SK-N-SH (cell line): ENCODE data around the gene KRTAP15-1. TPM values are rescaled to one million over a fixed set of nuclear protein-coding genes. Genes with fewer than 3 reads are reported as not detected.

ENCODE experiments used
- CTCF ChIA-PET: fragments of 300-600, 350-600 bp; formaldehyde crosslinking; extraction: SDS; loops from one replicate; lab custom pipeline; 2021; lab: Yijun Ruan, JAX
- POLR2A ChIA-PET: fragments of 350-600 bp; sonication (Branson Sonifier 250); formaldehyde crosslinking; extraction: SDS; loops from one replicate; lab custom pipeline; 2020; ENCODE audit warnings: antibody characterized with exemption, inconsistent platforms; lab: Yijun Ruan, JAX
- DNase-seq: peaks from one replicate; pipeline ENCODE4 v3.0.0; 2012
- H2AFZ ChIP-seq: fragments of 200-600 bp; sonication (generic); 2 replicates; pipeline ENCODE4 v1.8.1; 2016; ENCODE audit warnings: antibody characterized with exemption, mild to moderate bottlenecking, low read depth
- H3F3A ChIP-seq: fragments of 200-600 bp; sonication (generic); replicated peaks from 2 replicates; pipeline ENCODE3; 2016; ENCODE audit warnings: antibody characterized with exemption, mild to moderate bottlenecking; ENCODE audit not compliant: insufficient read depth
- H3K27ac ChIP-seq, 2 experiments: fragments of 200-500 bp in 1 of 2; fragments of 200-600 bp in 1 of 2; sonication (Bioruptor generic) in 1 of 2; sonication (generic), shearing (Covaris generic) in 1 of 2; 2 replicates each; pipeline versions ENCODE4 v1.5.1 to v1.6.1; 2014 to 2016; ENCODE audit warnings: low read depth in 2 of 2, inconsistent platforms in 1 of 2, low read length in 1 of 2, mild to moderate bottlenecking in 1 of 2, mixed read lengths in 1 of 2
- H3K27me3 ChIP-seq: fragments of 200-600 bp; sonication (generic), shearing (Covaris generic); 2 replicates; pipeline ENCODE4 v1.6.1; 2016; ENCODE audit warnings: mixed run types; ENCODE audit not compliant: insufficient read depth
- H3K36me3 ChIP-seq, 2 experiments: fragments of 200-500 bp in 1 of 2; fragments of 200-600 bp in 1 of 2; sonication (Bioruptor generic) in 1 of 2; sonication (generic) in 1 of 2; replicated peaks in 1 of 2; 2 replicates each; pipeline versions ENCODE3 to v1.5.1; 2014 to 2016; ENCODE audit warnings: low read length in 1 of 2, mild to moderate bottlenecking in 1 of 2; ENCODE audit not compliant: insufficient read depth in 2 of 2, control insufficient read depth in 1 of 2
- H3K4me1 ChIP-seq, 2 experiments: fragments of 200-500 bp in 1 of 2; fragments of 200-600 bp in 1 of 2; sonication (Bioruptor generic) in 1 of 2; sonication (generic), shearing (Covaris generic) in 1 of 2; 2 replicates each; pipeline versions ENCODE4 v1.5.1 to v1.6.1; 2014 to 2016; ENCODE audit warnings: low read depth in 1 of 2, low read length in 1 of 2, mixed run types in 1 of 2; ENCODE audit not compliant: insufficient read depth in 2 of 2, control insufficient read depth in 1 of 2
- H3K4me2 ChIP-seq: fragments of 200-600 bp; sonication (generic), shearing (Covaris generic); 2 replicates; pipeline ENCODE4 v1.6.1; 2017; ENCODE audit warnings: mixed run types
- H3K4me3 ChIP-seq, 2 experiments: fragments of 200-500 bp in 1 of 2; fragments of 200-600 bp in 1 of 2; sonication (Bioruptor generic) in 1 of 2; sonication (generic), shearing (Covaris generic) in 1 of 2; 2 replicates each; pipeline versions ENCODE4 v1.5.1 to v1.8.1; 2014 to 2016; ENCODE audit warnings: low read depth in 2 of 2, inconsistent platforms in 1 of 2, low read length in 1 of 2, mild to moderate bottlenecking in 1 of 2, mixed read lengths in 1 of 2, moderate library complexity in 1 of 2
- H3K79me2 ChIP-seq: fragments of 200-600 bp; sonication (generic); 2 replicates; pipeline ENCODE4 v1.8.1; 2017; ENCODE audit warnings: mild to moderate bottlenecking; ENCODE audit not compliant: insufficient read depth
- H3K9ac ChIP-seq: fragments of 200-600 bp; sonication (generic); 2 replicates; pipeline ENCODE4 v1.6.1; 2017; ENCODE audit warnings: mixed run types
- H3K9me2 ChIP-seq: fragments of 200-600 bp; sonication (generic); 2 replicates; pipeline ENCODE4 v1.6.1; 2017; ENCODE audit warnings: mixed run types
- H3K9me3 ChIP-seq: fragments of 200-600 bp; sonication (generic); 2 replicates; pipeline ENCODE4 v1.6.1; 2017; ENCODE audit warnings: mixed run types, mild to moderate bottlenecking, moderate library complexity
- H4K20me1 ChIP-seq: fragments of 200-600 bp; sonication (generic); 2 replicates; pipeline ENCODE4 v1.6.1; 2017; ENCODE audit warnings: mild to moderate bottlenecking, mixed run types; ENCODE audit not compliant: insufficient read depth
- ELF1 ChIP-seq: IDR thresholded peaks from 2 replicates; pipeline ENCODE4 v1.4.0; 2012
- FOXM1 ChIP-seq: IDR thresholded peaks from 2 replicates; pipeline ENCODE4 v1.4.0; 2012; ENCODE audit warnings: low read depth, mild to moderate bottlenecking
- GATA2 ChIP-seq: sonication (generic); formaldehyde crosslinking; IDR thresholded peaks from 2 replicates; pipeline ENCODE4 v1.5.0; 2020; ENCODE audit warnings: mild to moderate bottlenecking, missing genetic modification reagents
- JUND ChIP-seq: IDR thresholded peaks from 2 replicates; pipeline ENCODE4 v1.4.0; 2012
- MXI1 ChIP-seq: IDR thresholded peaks from 2 replicates; pipeline ENCODE4 v1.6.1; 2012; ENCODE audit warnings: mild to moderate bottlenecking, low read depth, low read length, improper control_type of control experiment
- POLR2AphosphoS5 ChIP-seq: IDR thresholded peaks from 2 replicates; pipeline ENCODE4 v1.6.1; 2012; ENCODE audit warnings: low read depth, low read length
- RFX5 ChIP-seq: IDR thresholded peaks from 2 replicates; pipeline ENCODE4 v1.6.1; 2012; ENCODE audit warnings: mild to moderate bottlenecking, improper control_type of control experiment, low read length
- RXRA ChIP-seq: IDR thresholded peaks from 2 replicates; pipeline ENCODE4 v1.4.0; 2012; ENCODE audit warnings: low read depth, mild to moderate bottlenecking, borderline replicate concordance
- TCF12 ChIP-seq: IDR thresholded peaks from 2 replicates; pipeline ENCODE4 v1.4.0; 2012
- WGBS: methylation state at CpG from one replicate; pipeline ENCODE4 v1.1.6; 2017; ENCODE audit warnings: low lambda C conversion rate; 5-methylcytosine and 5-hydroxymethylcytosine counted together
- polyA plus RNA-seq, 3 experiments: library from polyadenylated mRNA; depleted of rRNA; stranded (reverse); fragments of >200 nt; gene quantifications; 2 replicates each; pipeline ENCODE4 v1.2.3, GENCODE V29; 2012
- TF ChIP-seq, protein P1 (sequence below): fragments of 200-600 bp; sonication (generic); IDR thresholded peaks from 2 replicates; pipeline ENCODE4 v1.6.1; 2017; ENCODE audit warnings: antibody characterized with exemption, mild to moderate bottlenecking, moderate library complexity
- TF ChIP-seq, protein P2 (sequence below): fragments of 150-350 bp; IDR thresholded peaks from 2 replicates; pipeline ENCODE4 v1.6.1; 2017; ENCODE audit warnings: antibody characterized with exemption, low read length, low read depth, borderline replicate concordance
- TF ChIP-seq, protein P3 (sequence below): IDR thresholded peaks from 2 replicates; pipeline ENCODE4; 2012

Gene KRTAP15-1
- polyA plus RNA-seq, 1 of the 3 experiments (the other 2 are of a cell fraction): not detected

DNA sequence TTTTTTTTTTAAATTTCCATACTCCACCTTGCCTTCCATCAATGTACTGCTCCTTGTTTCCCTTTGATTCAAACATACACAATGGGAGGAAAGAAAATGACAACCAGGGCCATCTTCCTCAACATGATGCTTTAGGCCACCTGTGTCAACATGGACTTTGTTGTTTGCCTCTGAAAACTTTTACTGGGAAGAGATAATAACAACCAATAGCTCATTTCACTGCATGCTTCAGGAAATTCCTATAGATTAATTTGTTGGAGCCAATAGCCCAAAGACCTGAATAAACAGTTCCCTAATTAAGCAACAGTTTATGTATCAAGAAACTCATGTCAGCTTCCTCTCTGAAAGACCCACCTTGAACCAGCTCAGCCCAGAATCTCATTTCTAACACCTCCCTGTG, 3.2 kb downstream of the KRTAP15-1 start:
- no peak overlapping the region for H3K4me3 ChIP-seq
- no peaks in the 10 kb centered on the region for H3K9me2 ChIP-seq
- no peak overlapping the region for H3K9ac ChIP-seq
- no peaks in the 10 kb centered on the region for H3K9me3 ChIP-seq
- peaks cover 5% of the 10 kb centered on the region; the same call in 1 of the 2 replicates for H3K27me3 ChIP-seq
- H3K27ac ChIP-seq: no peak overlapping the region
- H2AFZ ChIP-seq: no peak overlapping the region
- POLR2A ChIA-PET: no interaction called here
- no peak for TF ChIP-seq JUND
- no peak for TF ChIP-seq RFX5
- TF ChIP-seq RXRA: no peak
- no peak for TF ChIP-seq TCF12
- TF ChIP-seq, protein P1, sequence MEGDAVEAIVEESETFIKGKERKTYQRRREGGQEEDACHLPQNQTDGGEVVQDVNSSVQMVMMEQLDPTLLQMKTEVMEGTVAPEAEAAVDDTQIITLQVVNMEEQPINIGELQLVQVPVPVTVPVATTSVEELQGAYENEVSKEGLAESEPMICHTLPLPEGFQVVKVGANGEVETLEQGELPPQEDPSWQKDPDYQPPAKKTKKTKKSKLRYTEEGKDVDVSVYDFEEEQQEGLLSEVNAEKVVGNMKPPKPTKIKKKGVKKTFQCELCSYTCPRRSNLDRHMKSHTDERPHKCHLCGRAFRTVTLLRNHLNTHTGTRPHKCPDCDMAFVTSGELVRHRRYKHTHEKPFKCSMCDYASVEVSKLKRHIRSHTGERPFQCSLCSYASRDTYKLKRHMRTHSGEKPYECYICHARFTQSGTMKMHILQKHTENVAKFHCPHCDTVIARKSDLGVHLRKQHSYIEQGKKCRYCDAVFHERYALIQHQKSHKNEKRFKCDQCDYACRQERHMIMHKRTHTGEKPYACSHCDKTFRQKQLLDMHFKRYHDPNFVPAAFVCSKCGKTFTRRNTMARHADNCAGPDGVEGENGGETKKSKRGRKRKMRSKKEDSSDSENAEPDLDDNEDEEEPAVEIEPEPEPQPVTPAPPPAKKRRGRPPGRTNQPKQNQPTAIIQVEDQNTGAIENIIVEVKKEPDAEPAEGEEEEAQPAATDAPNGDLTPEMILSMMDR: no peak
- no peaks in the 10 kb centered on the region for H3K36me3 ChIP-seq
- H3K79me2 ChIP-seq: no peaks in the 10 kb centered on the region
- no peaks in the 10 kb centered on the region for H3F3A ChIP-seq
- no peak for DNase-seq
- no peaks in the 10 kb centered on the region for H4K20me1 ChIP-seq
- CTCF ChIA-PET: interaction anchor here (1.2 to 1.5 kb wide), 3 partner anchors 10 to 60 kb away, joined by 3 to 5 read pairs (median 4); no protein-coding TSS in a partner anchor
- no peak overlapping the region for H3K4me2 ChIP-seq
- H3K4me1 ChIP-seq: no peaks in the 10 kb centered on the region

DNA sequence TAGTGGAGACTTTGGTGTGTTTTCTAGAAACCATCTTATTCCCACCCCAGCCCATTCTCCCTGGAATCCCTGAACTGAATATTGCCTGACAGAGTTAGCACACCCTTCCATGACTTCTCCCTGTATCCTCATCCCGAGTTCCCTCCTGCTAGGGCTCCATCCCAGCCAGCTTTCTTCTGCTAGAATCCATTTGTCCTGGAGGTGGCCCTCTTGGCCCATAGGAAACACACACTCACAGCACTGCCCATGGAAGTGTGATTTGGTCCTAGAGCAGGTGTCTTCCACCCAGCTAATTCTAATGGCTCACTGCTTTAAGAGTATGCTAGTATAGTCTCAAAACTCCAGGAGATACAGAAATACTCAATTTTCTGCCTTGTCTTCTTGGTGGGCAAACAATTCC, 4.1 kb downstream of the KRTAP15-1 start:
- ChIA-PET CTCF (interaction anchor here (1.5 kb wide), 1 partner anchor 59 kb away, joined by 5 read pairs; no protein-coding TSS in a partner anchor), POLR2A (no interaction called here)
- Histone ChIP-seq H3K9me3 (no peaks in the 10 kb centered on the region), H3K27ac (no peak overlapping the region), H4K20me1 (no peaks in the 10 kb centered on the region), H3K9ac (no peak overlapping the region), H3K9me2 (no peaks in the 10 kb centered on the region), H3F3A (no peaks in the 10 kb centered on the region), H3K27me3 (peaks cover 5% of the 10 kb centered on the region; the same call in 1 of the 2 replicates), H3K36me3 (no peaks in the 10 kb centered on the region), H2AFZ (no peak overlapping the region), H3K4me3 (no peak overlapping the region), H3K4me1 (no peaks in the 10 kb centered on the region), H3K4me2 (no peak overlapping the region), H3K79me2 (no peaks in the 10 kb centered on the region)
- TF ChIP-seq FOXM1: no peak
- TF ChIP-seq, protein P1: peak; percentile 26; the same call in 1 of the 2 replicates
- TF ChIP-seq, protein P2, sequence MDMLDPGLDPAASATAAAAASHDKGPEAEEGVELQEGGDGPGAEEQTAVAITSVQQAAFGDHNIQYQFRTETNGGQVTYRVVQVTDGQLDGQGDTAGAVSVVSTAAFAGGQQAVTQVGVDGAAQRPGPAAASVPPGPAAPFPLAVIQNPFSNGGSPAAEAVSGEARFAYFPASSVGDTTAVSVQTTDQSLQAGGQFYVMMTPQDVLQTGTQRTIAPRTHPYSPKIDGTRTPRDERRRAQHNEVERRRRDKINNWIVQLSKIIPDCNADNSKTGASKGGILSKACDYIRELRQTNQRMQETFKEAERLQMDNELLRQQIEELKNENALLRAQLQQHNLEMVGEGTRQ: no peak
- no peak for TF ChIP-seq GATA2
- no peak for TF ChIP-seq POLR2AphosphoS5
- no peak for TF ChIP-seq ELF1
- TF ChIP-seq MXI1: no peak
- TF ChIP-seq, protein P3, sequence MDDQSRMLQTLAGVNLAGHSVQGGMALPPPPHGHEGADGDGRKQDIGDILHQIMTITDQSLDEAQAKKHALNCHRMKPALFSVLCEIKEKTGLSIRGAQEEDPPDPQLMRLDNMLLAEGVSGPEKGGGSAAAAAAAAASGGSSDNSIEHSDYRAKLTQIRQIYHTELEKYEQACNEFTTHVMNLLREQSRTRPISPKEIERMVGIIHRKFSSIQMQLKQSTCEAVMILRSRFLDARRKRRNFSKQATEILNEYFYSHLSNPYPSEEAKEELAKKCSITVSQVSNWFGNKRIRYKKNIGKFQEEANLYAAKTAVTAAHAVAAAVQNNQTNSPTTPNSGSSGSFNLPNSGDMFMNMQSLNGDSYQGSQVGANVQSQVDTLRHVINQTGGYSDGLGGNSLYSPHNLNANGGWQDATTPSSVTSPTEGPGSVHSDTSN: no peak
- 0% methylated on average over 1 of the region's 1 CpG for WGBS
- no peak for DNase-seq
